Mesenchymal stem cell (in vitro differentiated cells and primary cell): ENCODE measurements around the gene GABPB1.

Source experiments
- DNase-seq: peaks from one replicate; pipeline ENCODE4 v3.0.0-alpha.2; 2013
- H2AFZ ChIP-seq: one replicate; pipeline ENCODE4 v1.6.1; 2013; ENCODE audit warnings: low read depth, mild to moderate bottlenecking, control low read depth, inconsistent platforms, low read length, moderate library complexity
- H2AK5ac ChIP-seq: 2 replicates; pipeline ENCODE4 v1.6.1; 2013; ENCODE audit warnings: low read length, moderate library complexity, mild to moderate bottlenecking, inconsistent platforms; ENCODE audit not compliant: severe bottlenecking
- H2BK120ac ChIP-seq: one replicate; pipeline ENCODE4 v1.6.1; 2013; ENCODE audit warnings: low read depth, mild to moderate bottlenecking, inconsistent platforms, low read length, moderate library complexity
- H2BK12ac ChIP-seq, 2 experiments: one replicate each; pipeline ENCODE4 v1.6.1; 2013; ENCODE audit warnings: inconsistent platforms in 2 of 2, low read length in 2 of 2, mild to moderate bottlenecking in 2 of 2, moderate library complexity in 2 of 2, control low read depth in 1 of 2
- H2BK15ac ChIP-seq: one replicate; pipeline ENCODE4 v1.6.1; 2013; ENCODE audit warnings: mild to moderate bottlenecking, low read depth, inconsistent platforms; ENCODE audit not compliant: poor library complexity, severe bottlenecking
- H2BK5ac ChIP-seq: 2 replicates; pipeline ENCODE4 v1.6.1; 2013; ENCODE audit warnings: low read depth, mild to moderate bottlenecking, low read length, control low read depth, inconsistent platforms; ENCODE audit not compliant: poor library complexity, severe bottlenecking
- H3K14ac ChIP-seq, 2 experiments: one replicate each; pipeline ENCODE4 v1.6.1; 2013; ENCODE audit warnings: inconsistent platforms in 2 of 2, low read length in 2 of 2, control low read depth in 1 of 2, mild to moderate bottlenecking in 1 of 2, moderate library complexity in 1 of 2
- H3K18ac ChIP-seq, 2 experiments: one replicate each; pipeline ENCODE4 v1.6.1; 2013; ENCODE audit warnings: inconsistent platforms in 2 of 2, low read length in 2 of 2, control low read depth in 1 of 2, low read depth in 1 of 2, mild to moderate bottlenecking in 1 of 2
- H3K23ac ChIP-seq, 2 experiments: one replicate each; pipeline ENCODE4 v1.6.1; 2013; ENCODE audit warnings: inconsistent platforms in 2 of 2, low read length in 2 of 2, mild to moderate bottlenecking in 2 of 2, moderate library complexity in 2 of 2, control low read depth in 1 of 2
- H3K27ac ChIP-seq: 2 replicates; pipeline ENCODE4 v1.5.1; 2013; ENCODE audit warnings: mild to moderate bottlenecking, moderate library complexity, low read length, control low read depth, inconsistent platforms; ENCODE audit not compliant: poor library complexity, severe bottlenecking
- H3K27me3 ChIP-seq, 2 experiments: 2 replicates each; pipeline versions ENCODE4 v1.6.1 to v1.7.0; 2013; ENCODE audit warnings: low read length in 2 of 2, mild to moderate bottlenecking in 2 of 2, moderate library complexity in 2 of 2, control low read depth in 1 of 2, inconsistent platforms in 1 of 2; ENCODE audit not compliant: control insufficient read depth in 1 of 2, insufficient read depth in 1 of 2
- H3K36me3 ChIP-seq, 2 experiments: 2 replicates each; pipeline versions ENCODE4 v1.6.1 to v1.7.0; 2013; ENCODE audit warnings: low read length in 2 of 2, control low read depth in 1 of 2, inconsistent platforms in 1 of 2, low read depth in 1 of 2, mild to moderate bottlenecking in 1 of 2; ENCODE audit not compliant: insufficient read depth in 2 of 2, control insufficient read depth in 1 of 2
- H3K4ac ChIP-seq, 2 experiments: one replicate each; pipeline ENCODE4 v1.6.1; 2013; ENCODE audit warnings: inconsistent platforms in 2 of 2, low read length in 2 of 2, mild to moderate bottlenecking in 2 of 2, moderate library complexity in 2 of 2, control low read depth in 1 of 2, low read depth in 1 of 2
- H3K4me1 ChIP-seq: 2 replicates; pipeline ENCODE4 v1.6.1; 2013; ENCODE audit warnings: low read depth, low read length, control low read depth; ENCODE audit not compliant: control insufficient read depth, insufficient read depth
- H3K4me2 ChIP-seq: 2 replicates; pipeline ENCODE4 v1.6.1; 2013; ENCODE audit warnings: low read length, mild to moderate bottlenecking, inconsistent platforms; ENCODE audit not compliant: poor library complexity, severe bottlenecking
- H3K4me3 ChIP-seq, 2 experiments: 2 replicates each; pipeline versions ENCODE4 v1.5.1 to v1.7.0; 2013; ENCODE audit warnings: low read length in 2 of 2, mild to moderate bottlenecking in 2 of 2, control low read depth in 1 of 2, low read depth in 1 of 2; ENCODE audit not compliant: insufficient read depth in 1 of 2
- H3K79me1 ChIP-seq: replicated peaks from 2 replicates; pipeline ENCODE4 v1.6.1; 2013; ENCODE audit warnings: mild to moderate bottlenecking, control low read depth, low read length, inconsistent platforms; ENCODE audit not compliant: poor library complexity, severe bottlenecking
- H3K9ac ChIP-seq: 2 replicates; pipeline ENCODE4 v1.7.0; 2013; ENCODE audit warnings: mild to moderate bottlenecking, low read length, moderate library complexity
- H3K9me3 ChIP-seq: 2 replicates; pipeline ENCODE4 v1.7.0; 2013; ENCODE audit warnings: mild to moderate bottlenecking, low read length; ENCODE audit not compliant: control insufficient read depth
- H4K8ac ChIP-seq: one replicate; pipeline ENCODE4 v1.6.1; 2013; ENCODE audit warnings: inconsistent platforms, mild to moderate bottlenecking, low read length, moderate library complexity
- H4K91ac ChIP-seq: one replicate; pipeline ENCODE4 v1.6.1; 2013; ENCODE audit warnings: mild to moderate bottlenecking, low read length, inconsistent platforms
- WGBS: methylation state at CpG from one replicate; pipeline ENCODE4 v1.1.7; 2013; ENCODE audit warnings: mixed read lengths; 5-methylcytosine and 5-hydroxymethylcytosine counted together

GABPB1 gene

GRCh38 chr15:50277370-50277769, 77.6 kb downstream of the GABPB1 start:
- no peak overlapping the region for H2BK12ac ChIP-seq

GRCh38 chr15:50275908-50276307, 79.1 kb downstream of the GABPB1 start:
- Histone ChIP-seq H4K8ac (no peak overlapping the region), H3K4me1 (peaks cover 5% of the 10 kb centered on the region), H2BK120ac (no peak overlapping the region), H3K9me3 (no peaks in the 10 kb centered on the region), H3K18ac (no peak overlapping the region), H2AK5ac (no peak overlapping the region), H3K23ac (no peak overlapping the region), H3K36me3 (peaks cover 0 to 3% of the 10 kb centered on the region in 2 experiments), H3K14ac (no peak overlapping the region), H3K79me1 (no peaks in the 10 kb centered on the region), H3K4me2 (no peak overlapping the region), H2BK15ac (no peak overlapping the region), H3K27me3 (no peaks in the 10 kb centered on the region), H2AFZ (no peak overlapping the region), H2BK12ac (no peak overlapping the region), H3K9ac (no peak overlapping the region), H2BK5ac (no peak overlapping the region), H3K4ac (no peak overlapping the region), H4K91ac (no peak overlapping the region), H3K27ac (no peak overlapping the region), H3K4me3 (no peak overlapping the region)
- DNase-seq, result no peak
- WGBS, result 100% methylated on average over 2 of the region's 3 CpGs

More at GRCh38 chr15:50277370-50277769, 77.6 kb downstream of the GABPB1 start:
- no peaks in the 10 kb centered on the region for H3K27me3 ChIP-seq
- no peak overlapping the region for H3K18ac ChIP-seq
- H3K4me3 ChIP-seq, result no peak overlapping the region
- H3K23ac ChIP-seq, result no peak overlapping the region
- H3K4me2 ChIP-seq, result no peak overlapping the region
- no peak overlapping the region for H3K9ac ChIP-seq
- no peak for DNase-seq
- H2AK5ac ChIP-seq, result no peak overlapping the region
- H4K91ac ChIP-seq, result no peak overlapping the region
- no peak overlapping the region for H2BK120ac ChIP-seq
- H2AFZ ChIP-seq, result no peak overlapping the region
- peaks cover 5% of the 10 kb centered on the region for H3K4me1 ChIP-seq
- H3K9me3 ChIP-seq, result no peaks in the 10 kb centered on the region
- H3K4ac ChIP-seq, result no peak overlapping the region
- no peak overlapping the region for H2BK5ac ChIP-seq
- no peak overlapping the region for H3K14ac ChIP-seq
- H3K36me3 ChIP-seq, result peaks cover 3% of the 10 kb centered on the region in 2 experiments
- H2BK15ac ChIP-seq, result no peak overlapping the region
- peaks cover 1% of the 10 kb centered on the region for H3K79me1 ChIP-seq
- no CpG with 5 or more reads among the region's 1 CpG for WGBS
- H4K8ac ChIP-seq, result no peak overlapping the region
- H3K27ac ChIP-seq, result no peak overlapping the region

GRCh38 chr15:50275091-50275490, 79.9 kb downstream of the GABPB1 start:
- Histone ChIP-seq H3K9ac (no peak overlapping the region), H3K4ac (no peak overlapping the region), H3K27ac (no peak overlapping the region), H2BK15ac (no peak overlapping the region), H2AK5ac (no peak overlapping the region), H3K4me2 (no peak overlapping the region), H3K4me1 (peaks cover under 1% of the 10 kb centered on the region), H4K91ac (no peak overlapping the region), H3K4me3 (no peak overlapping the region), H2BK5ac (no peak overlapping the region), H3K9me3 (no peaks in the 10 kb centered on the region), H2BK120ac (no peak overlapping the region), H4K8ac (no peak overlapping the region), H3K14ac (no peak overlapping the region), H2AFZ (no peak overlapping the region), H2BK12ac (no peak overlapping the region), H3K36me3 (peaks cover 0 to 3% of the 10 kb centered on the region in 2 experiments), H3K23ac (no peak overlapping the region), H3K27me3 (no peaks in the 10 kb centered on the region), H3K18ac (no peak overlapping the region), H3K79me1 (no peaks in the 10 kb centered on the region)
- WGBS, result no CpG with 5 or more reads among the region's 2 CpGs
- DNase-seq, result no peak

- H3K36me3 ChIP-seq, result no peaks in the 10 kb centered on the region
- no peak overlapping the region for H2BK15ac ChIP-seq
- H2BK120ac ChIP-seq, result no peak overlapping the region
- no peak overlapping the region for H3K9ac ChIP-seq
- DNase-seq, result no peak
- H3K4me2 ChIP-seq, result no peak overlapping the region
- H2BK5ac ChIP-seq, result no peak overlapping the region
- no peaks in the 10 kb centered on the region for H3K9me3 ChIP-seq
- no peak overlapping the region for H2AFZ ChIP-seq
- H2BK12ac ChIP-seq, result no peak overlapping the region
- H3K18ac ChIP-seq, result no peak overlapping the region
- H3K23ac ChIP-seq, result no peak overlapping the region
- H3K14ac ChIP-seq, result no peak overlapping the region
- H3K4me3 ChIP-seq, result no peak overlapping the region
- H3K4me1 ChIP-seq, result no peaks in the 10 kb centered on the region
- H4K8ac ChIP-seq, result no peak overlapping the region
- no peak overlapping the region for H3K27ac ChIP-seq
- H3K27me3 ChIP-seq, result peaks cover 12 to 24% of the 10 kb centered on the region in 2 experiments
- no peak overlapping the region for H3K4ac ChIP-seq
- no peak overlapping the region for H2AK5ac ChIP-seq
- 100% methylated on average over 1 of the region's 2 CpGs for WGBS
- H4K91ac ChIP-seq, result no peak overlapping the region
- no peaks in the 10 kb centered on the region for H3K79me1 ChIP-seq
Measured at GRCh38 chr15:50267577-50267976, 87.4 kb downstream of the GABPB1 start.
